Liver (tissue), 9 donors: ENCODE measurements around the gene ZNF311. TPM values are rescaled to one million over a fixed set of nuclear protein-coding genes. Genes with fewer than 3 reads are reported as not detected.

Source experiments
- DNase-seq: peaks from one replicate; pipeline ENCODE4 v3.0.0-alpha.2; 2017; ENCODE audit warnings: low spot score
- H3K27ac ChIP-seq, 2 donors: one replicate each; pipeline ENCODE4 v1.7.0; 2013; ENCODE audit warnings: inconsistent platforms in 2 of 2, low read length in 2 of 2, control low read depth in 1 of 2, low read depth in 1 of 2, mild to moderate bottlenecking in 1 of 2
- H3K27me3 ChIP-seq, 4 donors: one replicate each; pipeline versions ENCODE4 v1.6.1 to v1.7.0; 2013; ENCODE audit warnings: low read length in 3 of 4, inconsistent platforms in 1 of 4, mild to moderate bottlenecking in 1 of 4, moderate library complexity in 1 of 4; ENCODE audit not compliant: control insufficient read depth in 4 of 4, insufficient read depth in 4 of 4
- H3K36me3 ChIP-seq, 4 donors: one replicate each; pipeline versions ENCODE4 v1.6.1 to v1.7.0; 2013; ENCODE audit warnings: low read length in 3 of 4, mild to moderate bottlenecking in 3 of 4, low read depth in 1 of 4, moderate library complexity in 1 of 4; ENCODE audit not compliant: control insufficient read depth in 4 of 4, insufficient read depth in 3 of 4
- H3K4me1 ChIP-seq, 4 donors: one replicate each; pipeline versions ENCODE4 v1.6.1 to v1.7.0; 2013; ENCODE audit warnings: low read length in 3 of 4, mild to moderate bottlenecking in 3 of 4, moderate library complexity in 1 of 4; ENCODE audit not compliant: control insufficient read depth in 4 of 4, insufficient read depth in 4 of 4
- H3K4me3 ChIP-seq, 3 donors: one replicate each; pipeline versions ENCODE4 v1.6.1 to v1.7.0; 2013; ENCODE audit warnings: low read length in 3 of 3, control low read depth in 1 of 3, low read depth in 1 of 3, mild to moderate bottlenecking in 1 of 3
- H3K9ac ChIP-seq, 2 donors: one replicate each; pipeline ENCODE4 v1.7.0; 2013; ENCODE audit warnings: low read length in 2 of 2, mild to moderate bottlenecking in 2 of 2, moderate library complexity in 2 of 2, control low read depth in 1 of 2, low read depth in 1 of 2
- H3K9me3 ChIP-seq, 4 donors: one replicate each; pipeline versions ENCODE4 v1.6.1 to v1.7.0; 2013; ENCODE audit warnings: low read length in 3 of 4; ENCODE audit not compliant: control insufficient read depth in 4 of 4
- EGR1 ChIP-seq, 2 donors: IDR thresholded peaks; 2 replicates each; pipeline ENCODE4 v1.6.1; 2016 to 2018; ENCODE audit warnings: antibody characterized with exemption in 2 of 2, low read depth in 2 of 2
- FOXA1 ChIP-seq: IDR thresholded peaks from 2 replicates; pipeline ENCODE4 v1.6.1; 2016; ENCODE audit warnings: antibody characterized with exemption
- FOXA2 ChIP-seq: IDR thresholded peaks from 2 replicates; pipeline ENCODE4 v1.6.1; 2016; ENCODE audit warnings: antibody characterized with exemption
- GABPA ChIP-seq, 2 donors: IDR thresholded peaks in 1 of 2; conservative IDR thresholded peaks in 1 of 2; 2 replicates each; pipeline ENCODE4 v1.6.1; 2016; ENCODE audit warnings: antibody characterized with exemption in 2 of 2, mild to moderate bottlenecking in 1 of 2, moderate library complexity in 1 of 2
- HNF4A ChIP-seq, 2 donors: conservative IDR thresholded peaks; 2 replicates each; pipeline ENCODE4 v1.6.1; 2016; ENCODE audit warnings: antibody characterized with exemption in 2 of 2, mild to moderate bottlenecking in 2 of 2
- HNF4G ChIP-seq: IDR thresholded peaks from 2 replicates; pipeline ENCODE4 v1.6.1; 2016; ENCODE audit warnings: antibody characterized with exemption
- JUND ChIP-seq, 2 donors: IDR thresholded peaks; 2 replicates each; pipeline ENCODE4 v1.6.1; 2016; ENCODE audit warnings: antibody characterized with exemption in 2 of 2
- NR2F2 ChIP-seq: IDR thresholded peaks from 2 replicates; pipeline ENCODE4 v1.6.1; 2016; ENCODE audit warnings: antibody characterized with exemption
- RAD21 ChIP-seq, 2 donors: IDR thresholded peaks; 2 replicates each; pipeline ENCODE4 v1.6.1; 2016; ENCODE audit warnings: antibody characterized with exemption in 2 of 2, mild to moderate bottlenecking in 2 of 2
- RXRA ChIP-seq, 2 donors: IDR thresholded peaks; 2 replicates each; pipeline ENCODE4 v1.6.1; 2017 to 2018; ENCODE audit warnings: antibody characterized with exemption in 2 of 2, mild to moderate bottlenecking in 1 of 2
- SP1 ChIP-seq: IDR thresholded peaks from 2 replicates; pipeline ENCODE4 v1.6.1; 2018; ENCODE audit warnings: antibody characterized with exemption, mild to moderate bottlenecking
- TAF1 ChIP-seq: conservative IDR thresholded peaks from 2 replicates; pipeline ENCODE4 v1.6.1; 2016; ENCODE audit warnings: antibody characterized with exemption, mild to moderate bottlenecking
- YY1 ChIP-seq: IDR thresholded peaks from 2 replicates; pipeline ENCODE4 v1.6.1; 2016; ENCODE audit warnings: antibody characterized with exemption, mild to moderate bottlenecking
- WGBS: extraction: QIAGEN DNeasy Blood & Tissue Kit; methylation state at CpG from one replicate; pipeline ENCODE4 v1.1.7; 2013; 5-methylcytosine and 5-hydroxymethylcytosine counted together
- polyA plus RNA-seq, 2 donors: library from polyadenylated mRNA; stranded (reverse) in 1 of 2; unstranded in 1 of 2; fragments of 200-250 nt in 1 of 2; fragments of >200 nt in 1 of 2; fragmentation: Nextera tagmentation in 1 of 2; extraction: Ambion mirVana in 1 of 2; gene quantifications; one replicate each; pipeline versions ENCODE4 v1.2.1 to v1.2.3, GENCODE V29; 2013 to 2015
- total RNA-seq, 2 donors: library from RNA; depleted of rRNA; stranded (reverse); fragments of >200 nt; gene quantifications; one replicate each; pipeline ENCODE4 v1.2.3, GENCODE V29; 2014
- TF ChIP-seq, protein P1 (sequence below): IDR thresholded peaks from 2 replicates; pipeline ENCODE4 v1.6.1; 2016; ENCODE audit warnings: antibody characterized with exemption
- TF ChIP-seq, protein P2 (sequence below): IDR thresholded peaks from 2 replicates; pipeline ENCODE4 v1.6.1; 2016; ENCODE audit warnings: antibody characterized with exemption
- TF ChIP-seq, protein P3 (sequence below): fragments of 150-350 bp; IDR thresholded peaks from 2 replicates; pipeline ENCODE4 v1.5.1; 2017; ENCODE audit warnings: improper control_type of control experiment, low read depth, low read length; ENCODE audit not compliant: missing input control
- TF ChIP-seq, protein P4 (sequence below): IDR thresholded peaks from 2 replicates; pipeline ENCODE4 v1.6.1; 2016; ENCODE audit warnings: antibody characterized with exemption
- TF ChIP-seq, protein P5 (sequence below): IDR thresholded peaks from 2 replicates; pipeline ENCODE4 v1.6.1; 2016; ENCODE audit warnings: antibody characterized with exemption, mild to moderate bottlenecking
- donor health status: healthy.
- donor health status: healthy.
- donor health status: healthy.
- donor health status: healthy.
- donor health status: healthy.

ZNF311 gene
- total and polyA plus RNA-seq, 4 donors = 0.19 to 1.1 (median 0.36) TPM

DNA sequence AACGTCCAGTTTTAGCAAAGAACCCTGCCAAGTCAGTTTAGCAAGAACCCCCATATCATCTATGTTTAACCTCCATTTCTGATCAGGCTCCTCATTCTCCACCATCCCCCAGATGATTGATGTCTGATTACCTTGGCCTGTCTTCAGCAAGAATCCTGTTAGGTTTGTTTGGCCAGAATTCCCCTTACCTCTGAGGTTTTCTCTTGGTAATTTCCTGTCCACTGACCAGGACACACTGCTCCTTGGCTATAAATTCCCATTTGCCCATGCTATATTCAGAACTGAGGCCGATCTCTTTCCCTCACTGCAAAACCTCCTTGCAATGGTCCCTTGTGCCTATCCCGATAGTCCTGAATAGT lies 27.0 kb downstream of the ZNF311 start:
- no peak for TF ChIP-seq EGR1 (IDR thresholded peaks at IDR 0.05; ENCODE audit: low read depth in 2 of 2)
- TF ChIP-seq, protein P1, sequence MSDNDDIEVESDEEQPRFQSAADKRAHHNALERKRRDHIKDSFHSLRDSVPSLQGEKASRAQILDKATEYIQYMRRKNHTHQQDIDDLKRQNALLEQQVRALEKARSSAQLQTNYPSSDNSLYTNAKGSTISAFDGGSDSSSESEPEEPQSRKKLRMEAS = no peak
- TF ChIP-seq RXRA (IDR thresholded peaks at IDR 0.05) = no peak
- TF ChIP-seq SP1 = no peak
- TF ChIP-seq JUND (IDR thresholded peaks at IDR 0.05) = no peak
- TF ChIP-seq FOXA1 = no peak
- TF ChIP-seq, protein P2, sequence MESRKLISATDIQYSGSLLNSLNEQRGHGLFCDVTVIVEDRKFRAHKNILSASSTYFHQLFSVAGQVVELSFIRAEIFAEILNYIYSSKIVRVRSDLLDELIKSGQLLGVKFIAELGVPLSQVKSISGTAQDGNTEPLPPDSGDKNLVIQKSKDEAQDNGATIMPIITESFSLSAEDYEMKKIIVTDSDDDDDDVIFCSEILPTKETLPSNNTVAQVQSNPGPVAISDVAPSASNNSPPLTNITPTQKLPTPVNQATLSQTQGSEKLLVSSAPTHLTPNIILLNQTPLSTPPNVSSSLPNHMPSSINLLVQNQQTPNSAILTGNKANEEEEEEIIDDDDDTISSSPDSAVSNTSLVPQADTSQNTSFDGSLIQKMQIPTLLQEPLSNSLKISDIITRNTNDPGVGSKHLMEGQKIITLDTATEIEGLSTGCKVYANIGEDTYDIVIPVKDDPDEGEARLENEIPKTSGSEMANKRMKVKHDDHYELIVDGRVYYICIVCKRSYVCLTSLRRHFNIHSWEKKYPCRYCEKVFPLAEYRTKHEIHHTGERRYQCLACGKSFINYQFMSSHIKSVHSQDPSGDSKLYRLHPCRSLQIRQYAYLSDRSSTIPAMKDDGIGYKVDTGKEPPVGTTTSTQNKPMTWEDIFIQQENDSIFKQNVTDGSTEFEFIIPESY = no peak
- TF ChIP-seq RAD21 (IDR thresholded peaks at IDR 0.05) = no peak
- no peak for TF ChIP-seq HNF4A (conservative IDR thresholded peaks at IDR 0.05)
- TF ChIP-seq HNF4G = no peak
- TF ChIP-seq GABPA (IDR thresholded peaks at IDR 0.05 in 1 of 2, conservative IDR thresholded peaks at IDR 0.05 in 1 of 2) = no peak
- no peak for TF ChIP-seq TAF1
- TF ChIP-seq, protein P3, sequence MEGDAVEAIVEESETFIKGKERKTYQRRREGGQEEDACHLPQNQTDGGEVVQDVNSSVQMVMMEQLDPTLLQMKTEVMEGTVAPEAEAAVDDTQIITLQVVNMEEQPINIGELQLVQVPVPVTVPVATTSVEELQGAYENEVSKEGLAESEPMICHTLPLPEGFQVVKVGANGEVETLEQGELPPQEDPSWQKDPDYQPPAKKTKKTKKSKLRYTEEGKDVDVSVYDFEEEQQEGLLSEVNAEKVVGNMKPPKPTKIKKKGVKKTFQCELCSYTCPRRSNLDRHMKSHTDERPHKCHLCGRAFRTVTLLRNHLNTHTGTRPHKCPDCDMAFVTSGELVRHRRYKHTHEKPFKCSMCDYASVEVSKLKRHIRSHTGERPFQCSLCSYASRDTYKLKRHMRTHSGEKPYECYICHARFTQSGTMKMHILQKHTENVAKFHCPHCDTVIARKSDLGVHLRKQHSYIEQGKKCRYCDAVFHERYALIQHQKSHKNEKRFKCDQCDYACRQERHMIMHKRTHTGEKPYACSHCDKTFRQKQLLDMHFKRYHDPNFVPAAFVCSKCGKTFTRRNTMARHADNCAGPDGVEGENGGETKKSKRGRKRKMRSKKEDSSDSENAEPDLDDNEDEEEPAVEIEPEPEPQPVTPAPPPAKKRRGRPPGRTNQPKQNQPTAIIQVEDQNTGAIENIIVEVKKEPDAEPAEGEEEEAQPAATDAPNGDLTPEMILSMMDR = no peak
- no peak for TF ChIP-seq NR2F2
- TF ChIP-seq FOXA2 = no peak
- TF ChIP-seq, protein P4, sequence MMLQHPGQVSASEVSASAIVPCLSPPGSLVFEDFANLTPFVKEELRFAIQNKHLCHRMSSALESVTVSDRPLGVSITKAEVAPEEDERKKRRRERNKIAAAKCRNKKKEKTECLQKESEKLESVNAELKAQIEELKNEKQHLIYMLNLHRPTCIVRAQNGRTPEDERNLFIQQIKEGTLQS = no peak
- TF ChIP-seq YY1 = no peak
- TF ChIP-seq, protein P5, sequence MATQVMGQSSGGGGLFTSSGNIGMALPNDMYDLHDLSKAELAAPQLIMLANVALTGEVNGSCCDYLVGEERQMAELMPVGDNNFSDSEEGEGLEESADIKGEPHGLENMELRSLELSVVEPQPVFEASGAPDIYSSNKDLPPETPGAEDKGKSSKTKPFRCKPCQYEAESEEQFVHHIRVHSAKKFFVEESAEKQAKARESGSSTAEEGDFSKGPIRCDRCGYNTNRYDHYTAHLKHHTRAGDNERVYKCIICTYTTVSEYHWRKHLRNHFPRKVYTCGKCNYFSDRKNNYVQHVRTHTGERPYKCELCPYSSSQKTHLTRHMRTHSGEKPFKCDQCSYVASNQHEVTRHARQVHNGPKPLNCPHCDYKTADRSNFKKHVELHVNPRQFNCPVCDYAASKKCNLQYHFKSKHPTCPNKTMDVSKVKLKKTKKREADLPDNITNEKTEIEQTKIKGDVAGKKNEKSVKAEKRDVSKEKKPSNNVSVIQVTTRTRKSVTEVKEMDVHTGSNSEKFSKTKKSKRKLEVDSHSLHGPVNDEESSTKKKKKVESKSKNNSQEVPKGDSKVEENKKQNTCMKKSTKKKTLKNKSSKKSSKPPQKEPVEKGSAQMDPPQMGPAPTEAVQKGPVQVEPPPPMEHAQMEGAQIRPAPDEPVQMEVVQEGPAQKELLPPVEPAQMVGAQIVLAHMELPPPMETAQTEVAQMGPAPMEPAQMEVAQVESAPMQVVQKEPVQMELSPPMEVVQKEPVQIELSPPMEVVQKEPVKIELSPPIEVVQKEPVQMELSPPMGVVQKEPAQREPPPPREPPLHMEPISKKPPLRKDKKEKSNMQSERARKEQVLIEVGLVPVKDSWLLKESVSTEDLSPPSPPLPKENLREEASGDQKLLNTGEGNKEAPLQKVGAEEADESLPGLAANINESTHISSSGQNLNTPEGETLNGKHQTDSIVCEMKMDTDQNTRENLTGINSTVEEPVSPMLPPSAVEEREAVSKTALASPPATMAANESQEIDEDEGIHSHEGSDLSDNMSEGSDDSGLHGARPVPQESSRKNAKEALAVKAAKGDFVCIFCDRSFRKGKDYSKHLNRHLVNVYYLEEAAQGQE = no peak
- Histone ChIP-seq H3K4me3 (no peak overlapping the region), H3K27me3 (no peaks in the 10 kb centered on the region), H3K4me1 (peaks cover 2 to 19% (median 5%) of the 10 kb centered on the region in 4 donors), H3K27ac (no peak overlapping the region), H3K9ac (no peak overlapping the region), H3K36me3 (peaks cover 0 to 1% (median 0%) of the 10 kb centered on the region in 4 donors), H3K9me3 (no peaks in the 10 kb centered on the region)
- 89% methylated on average over 3 of the region's 3 CpGs for WGBS
- DNase-seq = no peak
